ENCODE measurements around the gene CLOCK.

DNA sequence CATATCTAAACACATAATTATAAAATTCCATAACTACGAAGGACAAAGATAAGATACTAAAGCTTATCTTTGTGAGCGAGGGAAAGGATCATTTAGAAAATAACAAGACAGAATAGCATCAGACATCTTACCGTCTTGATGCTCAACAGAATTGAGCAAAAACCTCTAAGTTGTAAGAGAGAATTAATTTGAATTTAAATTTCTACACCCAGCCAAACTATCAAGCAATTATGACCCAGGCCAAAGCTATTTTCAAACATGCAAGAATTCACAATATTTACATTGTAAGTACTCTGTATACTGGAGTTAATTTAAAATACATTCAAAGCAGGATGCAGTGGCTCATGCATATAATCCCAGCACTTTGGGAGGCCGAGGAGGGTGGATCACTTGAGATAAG lies 16.5 kb downstream of the CLOCK start:
- TF ChIP-seq CTCF (IDR thresholded peaks at IDR 0.05; ENCODE audit: insufficient read depth, low read length, poor library complexity, severe bottlenecking): no peak
- no peak for TF ChIP-seq EZH2phosphoT487 (conservative IDR thresholded peaks at IDR 0.05; ENCODE audit: low read length)
